ENCODE data around the gene CR1L.
"Not testable (repeated sequence)": the region's sequence is repeated elsewhere in the genome, so short reads cannot be mapped to it uniquely, and the experiment has no call there.

Gene CR1L

GRCh38 chr1:207754974-207755700 lies 110.2 kb downstream of the CR1L start:
- Mint-ChIP-seq H3K27me3 (no peaks in the 10 kb centered on the region), H3K27ac (no peak overlapping the region), H3K9me3 (no peaks in the 10 kb centered on the region), H3K4me3 (no peak overlapping the region), H3K4me1 (peaks cover 51% of the 10 kb centered on the region), H3K36me3 (peaks cover 18% of the 10 kb centered on the region)
- ATAC-seq: no peak

- H3K36me3 Mint-ChIP-seq: peaks cover 26% of the 10 kb centered on the region
- H3K4me3 Mint-ChIP-seq: no peak overlapping the region
Observed at GRCh38 chr1:207755846-207756693, 111.1 kb downstream of the CR1L start.

GRCh38 chr1:207762622-207763021 lies 117.7 kb downstream of the CR1L start:
- no peak overlapping the region for H3K4me3 Mint-ChIP-seq
- ATAC-seq: no peak

More at GRCh38 chr1:207755846-207756693, 111.1 kb downstream of the CR1L start:
- peaks cover 48% of the 10 kb centered on the region for H3K4me1 Mint-ChIP-seq
- no peak for ATAC-seq
- H3K27ac Mint-ChIP-seq: no peak overlapping the region
- no peaks in the 10 kb centered on the region for H3K27me3 Mint-ChIP-seq
- no peaks in the 10 kb centered on the region for H3K9me3 Mint-ChIP-seq

GRCh38 chr1:207763091-207763490 lies 118.2 kb downstream of the CR1L start:
- H3K27me3 Mint-ChIP-seq: no peaks in the 10 kb centered on the region
- H3K4me1 Mint-ChIP-seq: no peaks in the 10 kb centered on the region
- H3K4me3 Mint-ChIP-seq: no peak overlapping the region
- ATAC-seq: no peak
- no peaks in the 10 kb centered on the region for H3K9me3 Mint-ChIP-seq
- no peak overlapping the region for H3K27ac Mint-ChIP-seq
- H3K36me3 Mint-ChIP-seq: peaks cover 85% of the 10 kb centered on the region

More at GRCh38 chr1:207762622-207763021, 117.7 kb downstream of the CR1L start:
- Mint-ChIP-seq H3K36me3 (peaks cover 83% of the 10 kb centered on the region), H3K9me3 (no peaks in the 10 kb centered on the region), H3K27ac (no peak overlapping the region), H3K27me3 (no peaks in the 10 kb centered on the region), H3K4me1 (no peaks in the 10 kb centered on the region)

DNA sequence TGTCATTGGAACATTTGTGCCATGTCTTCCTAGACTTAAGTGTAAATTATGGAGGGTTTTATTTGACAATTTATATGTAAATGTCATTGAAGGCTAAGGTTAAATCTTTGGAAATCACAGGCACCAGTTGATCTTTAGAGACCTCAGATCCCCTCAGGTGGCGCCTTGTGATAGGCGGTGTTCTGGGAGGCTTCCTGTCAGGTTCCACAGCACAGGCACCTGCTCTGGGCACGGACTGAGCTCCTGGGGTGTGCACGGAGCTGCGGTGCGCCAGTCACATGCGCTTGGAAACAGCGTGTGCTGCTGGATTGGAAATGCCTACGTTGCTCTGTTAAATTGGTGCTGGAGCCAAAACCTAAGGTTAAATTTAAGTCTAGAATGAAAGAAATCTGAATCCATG lies 119.0 kb downstream of the CR1L start:
- Mint-ChIP-seq H3K4me3 (no peak overlapping the region), H3K9me3 (no peaks in the 10 kb centered on the region), H3K36me3 (peaks cover 85% of the 10 kb centered on the region), H3K27me3 (no peaks in the 10 kb centered on the region), H3K4me1 (no peaks in the 10 kb centered on the region), H3K27ac (no peak overlapping the region)
- no peak for ATAC-seq

DNA sequence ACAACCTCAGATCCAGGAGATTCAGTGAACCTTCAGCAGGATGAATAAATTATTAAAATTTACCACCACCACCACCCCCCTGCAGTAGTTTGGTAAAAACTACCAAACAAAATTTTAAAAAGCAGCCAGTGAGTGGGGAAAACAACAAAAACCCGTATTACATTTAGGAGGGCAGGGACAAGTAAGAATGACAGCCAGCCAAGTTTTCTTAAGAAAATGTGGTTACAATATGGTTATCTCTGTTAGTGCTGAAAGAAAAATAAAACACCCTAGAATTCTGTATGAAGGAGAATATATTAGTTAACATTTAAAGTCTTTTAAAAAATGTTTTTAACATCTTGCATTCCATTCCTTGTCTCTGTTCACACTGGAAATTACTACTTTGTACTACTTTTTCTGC lies 121.6 kb downstream of the CR1L start:
- Mint-ChIP-seq H3K36me3 (peaks cover 87% of the 10 kb centered on the region), H3K4me1 (no peaks in the 10 kb centered on the region), H3K9me3 (peaks cover 3% of the 10 kb centered on the region)

DNA sequence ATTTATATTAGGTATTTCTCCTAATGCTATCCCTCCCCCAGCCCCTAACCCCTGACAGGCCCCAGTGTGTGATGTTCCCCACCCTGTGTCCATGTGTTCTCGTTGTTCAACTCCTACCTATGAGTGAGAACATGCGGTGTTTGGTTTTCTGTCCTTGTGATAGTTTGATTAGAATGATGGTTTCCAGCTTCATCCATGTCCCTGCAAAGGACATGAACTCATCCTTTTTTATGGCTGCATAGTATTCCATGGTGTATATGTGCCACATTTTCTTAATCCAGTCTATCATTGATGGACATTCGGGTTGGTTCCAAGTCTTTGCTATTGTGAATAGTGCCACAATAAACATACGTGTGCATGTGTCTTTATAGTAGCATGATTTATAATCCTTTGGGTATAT lies 125.6 kb downstream of the CR1L start:
- not testable (repeated sequence) for H3K27ac Mint-ChIP-seq, H3K4me3 Mint-ChIP-seq, ATAC-seq, H3K27me3 Mint-ChIP-seq
- peaks cover 13% of the 10 kb centered on the region for H3K9me3 Mint-ChIP-seq
- peaks cover 12% of the 10 kb centered on the region for H3K4me1 Mint-ChIP-seq
- peaks cover 87% of the 10 kb centered on the region for H3K36me3 Mint-ChIP-seq

More for the DNA sequence above, 121.6 kb downstream of the CR1L start:
- Mint-ChIP-seq H3K27ac (no peak overlapping the region), H3K4me3 (no peak overlapping the region), H3K27me3 (no peaks in the 10 kb centered on the region)
- no peak for ATAC-seq

Measured in stimulated activated memory B cell treated with anti-CD40 and anti-IgM and Interleukin-4, amounts not matched to agents 10 μg/mL and 1 μg/mL and 100 μg/mL, for 72 hours (primary cell).